Vagina (tissue), 2 donors: ENCODE results near the gene NEU2. TPM values are rescaled to one million over a fixed set of nuclear protein-coding genes. Genes with fewer than 3 reads are reported as not detected.

Experiments
- DNase-seq, 2 donors: peaks; one replicate each; pipeline ENCODE4 v3.0.0-alpha.2; 2017; ENCODE audit errors: extremely low spot score in 2 of 2
- H3K27ac ChIP-seq: fragments of 200-600 bp; sonication (generic); one replicate; pipeline ENCODE4 v1.5.1; 2019
- H3K27me3 ChIP-seq: fragments of 200-600 bp; sonication (generic); one replicate; pipeline ENCODE4 v1.5.1; 2019
- H3K36me3 ChIP-seq, 2 donors: fragments of 200-600 bp; sonication (generic); one replicate each; pipeline ENCODE4 v1.5.1; 2017 to 2019
- H3K4me1 ChIP-seq: fragments of 200-600 bp; sonication (generic); one replicate; pipeline ENCODE4 v1.5.1; 2019
- H3K4me3 ChIP-seq, 2 donors: fragments of 200-600 bp; sonication (generic); 1 replicate in 1 of 2; 2 replicates in 1 of 2; pipeline ENCODE4 v1.5.1; 2016 to 2019
- H3K9me3 ChIP-seq: fragments of 200-600 bp; sonication (generic); one replicate; pipeline ENCODE4 v1.5.1; 2019
- POLR2A ChIP-seq, 2 donors: fragments of 450-650 bp; IDR thresholded peaks; one replicate each; pipeline ENCODE4 v1.6.1; 2017; ENCODE audit warnings: antibody characterized with exemption in 2 of 2, mild to moderate bottlenecking in 2 of 2, moderate library complexity in 2 of 2
- POLR2AphosphoS5 ChIP-seq, 2 donors: sonication (generic); formaldehyde crosslinking; IDR thresholded peaks; one replicate each; pipeline ENCODE4 v1.9.0; 2017; ENCODE audit warnings: antibody characterized with exemption in 2 of 2, mild to moderate bottlenecking in 2 of 2, low read depth in 1 of 2; ENCODE audit not compliant: insufficient read depth in 1 of 2
- intact Hi-C: fragments of 100-400 bp; cut with DNase I; formaldehyde crosslinking; loops from one replicate; pipeline ENCODE4 v1.15.1; 2023
- total RNA-seq: library from RNA; depleted of rRNA; stranded (reverse); fragments of >200 nt; gene quantifications from one replicate; pipeline ENCODE4 v1.2.3, GENCODE V29; 2016
- TF ChIP-seq, protein P1 (sequence below), 3 experiments: fragments of 450-650 bp in 2 of 3; fragments of 200-600 bp in 1 of 3; sonication (generic) in 1 of 3; IDR thresholded peaks; one replicate each; pipeline ENCODE4 v1.5.1; 2017 to 2019; ENCODE audit warnings: antibody characterized with exemption in 3 of 3, mild to moderate bottlenecking in 2 of 3, moderate library complexity in 2 of 3

Gene NEU2
- total RNA-seq = not detected

- H3K9me3 ChIP-seq = no peaks in the 10 kb centered on the region
- no peak for DNase-seq
- H3K4me3 ChIP-seq = no peak within 1 kb of the TSS
- no peak within 1 kb of the TSS for H3K27ac ChIP-seq
- H3K27me3 ChIP-seq = no peaks in the 10 kb centered on the region
- no peaks in the 10 kb centered on the region for H3K36me3 ChIP-seq
- intact Hi-C loops = no loop called here
- H3K4me1 ChIP-seq = no peaks in the 10 kb centered on the region
- TF ChIP-seq POLR2A (IDR thresholded peaks at IDR 0.05) = no peak
- TF ChIP-seq, protein P1, sequence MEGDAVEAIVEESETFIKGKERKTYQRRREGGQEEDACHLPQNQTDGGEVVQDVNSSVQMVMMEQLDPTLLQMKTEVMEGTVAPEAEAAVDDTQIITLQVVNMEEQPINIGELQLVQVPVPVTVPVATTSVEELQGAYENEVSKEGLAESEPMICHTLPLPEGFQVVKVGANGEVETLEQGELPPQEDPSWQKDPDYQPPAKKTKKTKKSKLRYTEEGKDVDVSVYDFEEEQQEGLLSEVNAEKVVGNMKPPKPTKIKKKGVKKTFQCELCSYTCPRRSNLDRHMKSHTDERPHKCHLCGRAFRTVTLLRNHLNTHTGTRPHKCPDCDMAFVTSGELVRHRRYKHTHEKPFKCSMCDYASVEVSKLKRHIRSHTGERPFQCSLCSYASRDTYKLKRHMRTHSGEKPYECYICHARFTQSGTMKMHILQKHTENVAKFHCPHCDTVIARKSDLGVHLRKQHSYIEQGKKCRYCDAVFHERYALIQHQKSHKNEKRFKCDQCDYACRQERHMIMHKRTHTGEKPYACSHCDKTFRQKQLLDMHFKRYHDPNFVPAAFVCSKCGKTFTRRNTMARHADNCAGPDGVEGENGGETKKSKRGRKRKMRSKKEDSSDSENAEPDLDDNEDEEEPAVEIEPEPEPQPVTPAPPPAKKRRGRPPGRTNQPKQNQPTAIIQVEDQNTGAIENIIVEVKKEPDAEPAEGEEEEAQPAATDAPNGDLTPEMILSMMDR (IDR thresholded peaks at IDR 0.05) = no peak
- no peak for TF ChIP-seq POLR2AphosphoS5 (IDR thresholded peaks at IDR 0.05; ENCODE audit: insufficient read depth in 1 of 2, low read depth in 1 of 2)
These were observed at the start of gene NEU2 for GRCh38 chr2:233032551-233033320. Gene NEU2, plus strand, starts transcription at chr2:233032672. Its CDS starts 0 bp downstream, at chr2:233032672.

GRCh38 chr2:232982926-232983668, 49.4 kb upstream of the NEU2 start:
- Histone ChIP-seq H3K9me3 (no peaks in the 10 kb centered on the region), H3K4me3 (no peak overlapping the region), H3K36me3 (no peaks in the 10 kb centered on the region), H3K4me1 (peaks cover 6% of the 10 kb centered on the region), H3K27ac (no peak overlapping the region), H3K27me3 (no peaks in the 10 kb centered on the region)
- DNase-seq = no peak
- intact Hi-C loops = no loop called here
- no peak for TF ChIP-seq POLR2AphosphoS5 (IDR thresholded peaks at IDR 0.05; ENCODE audit: insufficient read depth in 1 of 2, low read depth in 1 of 2)
- TF ChIP-seq, protein P1 (IDR thresholded peaks at IDR 0.05) = no peak

DNA sequence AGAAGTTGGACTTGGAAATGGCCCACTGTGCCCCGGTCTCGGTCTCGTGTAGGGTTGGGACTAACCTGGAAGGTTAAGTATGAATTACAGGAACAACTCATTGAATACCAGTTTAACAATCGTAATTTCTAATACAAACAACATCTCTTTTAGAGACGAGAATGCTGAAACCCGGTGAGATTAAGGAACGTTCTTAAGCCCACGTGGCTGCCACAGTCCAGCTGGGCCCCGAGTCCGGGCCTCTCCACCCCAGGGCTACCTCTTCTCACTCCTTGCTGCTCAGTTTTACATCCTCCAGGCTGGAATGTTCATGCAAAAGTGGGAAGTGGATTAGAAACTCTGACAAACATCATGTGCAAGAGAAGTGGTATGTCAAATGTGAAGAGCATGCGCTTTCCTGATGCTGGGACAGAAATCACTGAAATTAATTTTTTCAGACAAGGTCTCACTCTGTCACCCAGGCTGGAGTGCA, 48.8 kb upstream of the NEU2 start:
- Histone ChIP-seq H3K27ac (no peak overlapping the region), H3K27me3 (no peaks in the 10 kb centered on the region), H3K9me3 (no peaks in the 10 kb centered on the region), H3K4me1 (peaks cover 6% of the 10 kb centered on the region), H3K36me3 (no peaks in the 10 kb centered on the region), H3K4me3 (no peak overlapping the region)
- TF ChIP-seq POLR2A (IDR thresholded peaks at IDR 0.05) (no peak), POLR2AphosphoS5 (IDR thresholded peaks at IDR 0.05; ENCODE audit: insufficient read depth in 1 of 2, low read depth in 1 of 2) (no peak)
- TF ChIP-seq, protein P1 (IDR thresholded peaks at IDR 0.05) = no peak
- DNase-seq = no peak
- intact Hi-C loops = no loop called here

DNA sequence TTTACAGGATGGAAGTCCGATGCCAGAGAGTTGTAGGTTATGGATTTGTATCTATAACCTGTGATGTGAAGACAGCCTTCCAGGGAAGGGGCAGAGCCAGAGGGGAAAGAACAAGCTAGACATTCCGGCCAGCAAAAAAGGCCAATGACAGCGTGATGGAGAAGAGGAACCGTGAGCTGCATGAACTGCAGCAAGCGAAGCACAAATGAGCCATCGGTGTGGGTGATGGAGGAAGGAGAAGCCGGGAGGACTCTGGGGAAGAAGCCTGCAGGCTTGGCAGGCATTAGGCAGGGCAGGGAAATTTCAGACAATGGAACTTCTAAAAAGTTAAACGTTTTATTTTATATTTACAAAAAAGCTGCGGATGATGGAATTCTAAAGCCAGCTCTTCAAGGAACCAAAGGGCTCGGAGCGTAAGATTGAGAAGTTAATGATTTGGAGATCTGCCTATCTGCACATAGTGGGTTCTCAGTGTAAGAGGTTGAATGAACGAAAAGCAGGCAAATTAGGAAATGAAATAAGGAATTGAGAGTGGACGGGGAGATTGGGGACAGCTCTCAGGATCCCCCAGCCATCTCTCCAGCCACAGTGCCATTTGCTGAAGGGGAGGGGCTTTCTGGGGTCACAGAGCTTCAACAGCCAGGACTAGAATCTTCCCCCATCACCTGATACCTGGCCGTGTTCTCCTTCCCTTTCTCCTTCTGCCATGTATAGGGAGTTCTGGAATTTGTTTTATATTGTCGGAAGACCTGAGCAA, 47.8 kb upstream of the NEU2 start:
- H3K27me3 ChIP-seq = no peaks in the 10 kb centered on the region
- H3K4me3 ChIP-seq = no peak overlapping the region
- peaks cover 6% of the 10 kb centered on the region for H3K4me1 ChIP-seq
- intact Hi-C loops = no loop called here
- no peaks in the 10 kb centered on the region for H3K36me3 ChIP-seq
- DNase-seq = no peak
- no peaks in the 10 kb centered on the region for H3K9me3 ChIP-seq
- no peak for TF ChIP-seq POLR2AphosphoS5 (IDR thresholded peaks at IDR 0.05; ENCODE audit: insufficient read depth in 1 of 2, low read depth in 1 of 2)
- TF ChIP-seq POLR2A (IDR thresholded peaks at IDR 0.05) = no peak
- TF ChIP-seq, protein P1 (IDR thresholded peaks at IDR 0.05) = no peak
- H3K27ac ChIP-seq = no peak overlapping the region
